Cardiac septum (tissue), 1 donor: Measurements from ENCODE around the gene NECAB2. TPM values are rescaled to one million over a fixed set of nuclear protein-coding genes. Genes with fewer than 3 reads are reported as not detected.

Experiments
- DNase-seq: peaks from one replicate; pipeline ENCODE4 v3.0.0-alpha.2; 2020; ENCODE audit warnings: low spot score
- intact Hi-C: fragments of 100-400 bp; cut with DNase I; formaldehyde crosslinking; loops from one replicate; pipeline ENCODE4 v1.14.0; 2022
- total RNA-seq: library from RNA; stranded (reverse); fragmentation: NEBNext Ultra II Directional; extraction: Animal tissue kit (Norgen Biotek cat#: 25700); gene quantifications from one replicate; pipeline ENCODE4 v1.2.1, GENCODE V29; 2021
- donor health status: DM: no; HTN: no; CAD: no.

The NECAB2 gene
- total RNA-seq, 1 donor from 2014 or later, result 2.5 TPM

GRCh38 chr16:84033251-84034195 lies 65.5 kb downstream of the NECAB2 start:
- intact Hi-C loops, result no loop called here
- DNase-seq, result no peak

DNA sequence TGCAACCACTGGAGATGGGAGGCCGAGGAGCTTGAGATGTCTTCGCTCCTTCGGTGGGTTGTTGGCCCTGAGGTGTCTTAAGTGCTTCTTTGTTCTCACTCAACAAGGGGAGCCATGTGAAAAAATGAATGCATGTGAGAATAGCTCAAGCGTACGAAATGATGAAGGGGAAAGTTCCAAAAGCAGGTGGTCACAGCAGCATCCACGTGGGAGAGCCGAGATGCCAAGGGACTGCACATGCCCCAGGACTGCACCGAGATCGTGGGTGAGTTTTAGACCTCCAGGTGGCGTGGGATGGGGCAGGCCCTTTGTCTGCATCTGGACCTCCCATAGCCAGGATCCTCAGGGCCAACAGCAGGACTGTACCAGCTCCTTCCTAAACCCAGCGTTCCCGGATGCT lies 66.5 kb downstream of the NECAB2 start:
- intact Hi-C loops, result no loop called here
- no peak for DNase-seq

DNA sequence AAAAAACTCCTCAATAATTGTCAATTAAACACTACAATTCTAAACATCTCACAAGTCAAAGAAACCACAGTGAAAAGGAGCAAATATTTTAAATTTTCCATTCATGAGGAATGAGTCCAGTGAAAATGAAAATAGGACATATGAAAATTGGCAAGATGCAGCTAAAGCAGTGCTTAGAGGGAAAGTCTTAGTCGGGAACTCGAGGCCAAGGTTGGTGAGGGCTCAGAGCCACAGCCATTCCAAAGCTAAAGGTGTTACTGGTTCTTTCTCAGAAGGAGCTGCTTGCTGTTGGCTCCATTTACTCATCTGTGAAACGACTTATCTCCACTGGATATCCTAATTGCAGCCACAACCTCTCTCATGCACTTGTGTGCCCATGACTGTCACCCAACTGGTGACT lies 68.1 kb downstream of the NECAB2 start:
- intact Hi-C loops, result no loop called here

DNA sequence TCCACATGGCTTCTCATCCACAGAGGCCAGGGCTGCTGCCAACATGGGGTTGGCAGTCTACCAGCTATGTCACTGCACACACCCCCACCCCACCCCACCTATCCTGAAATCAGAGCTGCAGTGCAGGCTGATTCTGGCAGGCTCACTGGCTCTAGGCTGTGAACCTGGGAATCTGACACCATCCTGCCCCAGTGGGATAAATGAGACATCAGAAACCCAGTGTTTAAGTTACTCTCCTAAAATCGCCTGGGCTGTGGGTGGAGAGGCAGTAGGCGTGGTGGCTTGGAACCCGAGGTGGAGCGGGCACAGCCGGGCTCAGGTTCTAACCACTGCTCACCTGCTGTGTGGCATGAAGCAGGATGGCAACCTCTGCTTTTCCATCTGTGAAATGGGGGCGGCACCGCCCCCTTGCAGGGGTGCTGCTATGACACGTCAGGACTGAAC lies 69.0 kb downstream of the NECAB2 start:
- DNase-seq, result no peak
- intact Hi-C loops, result no loop called here

More for the DNA sequence above, 68.1 kb downstream of the NECAB2 start:
- no peak for DNase-seq

- DNase-seq, result no peak
- intact Hi-C loops, result no loop called here
Observed at GRCh38 chr16:84038469-84038868, 70.4 kb downstream of the NECAB2 start.

DNA sequence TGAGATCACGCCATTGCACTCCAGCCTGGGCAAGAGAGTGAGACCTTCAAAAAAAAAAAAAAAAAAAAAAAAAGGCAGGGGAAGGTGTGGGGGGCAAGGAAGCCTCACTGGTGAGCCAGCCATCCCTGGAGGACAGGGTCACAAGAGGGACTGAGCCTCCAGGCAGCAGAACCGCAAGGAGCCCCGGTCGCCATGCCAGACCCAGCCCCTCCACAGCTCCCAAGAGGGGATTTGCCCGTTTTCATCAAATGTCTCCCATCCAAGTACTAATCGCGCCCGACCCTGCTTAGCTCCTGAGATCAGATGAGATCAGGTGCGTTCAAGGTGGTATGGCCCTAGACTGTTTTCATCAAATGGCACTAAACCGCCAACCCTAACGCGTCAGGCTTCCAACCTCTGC lies 71.7 kb downstream of the NECAB2 start:
- intact Hi-C loops, result no loop called here
- DNase-seq, result no peak

DNA sequence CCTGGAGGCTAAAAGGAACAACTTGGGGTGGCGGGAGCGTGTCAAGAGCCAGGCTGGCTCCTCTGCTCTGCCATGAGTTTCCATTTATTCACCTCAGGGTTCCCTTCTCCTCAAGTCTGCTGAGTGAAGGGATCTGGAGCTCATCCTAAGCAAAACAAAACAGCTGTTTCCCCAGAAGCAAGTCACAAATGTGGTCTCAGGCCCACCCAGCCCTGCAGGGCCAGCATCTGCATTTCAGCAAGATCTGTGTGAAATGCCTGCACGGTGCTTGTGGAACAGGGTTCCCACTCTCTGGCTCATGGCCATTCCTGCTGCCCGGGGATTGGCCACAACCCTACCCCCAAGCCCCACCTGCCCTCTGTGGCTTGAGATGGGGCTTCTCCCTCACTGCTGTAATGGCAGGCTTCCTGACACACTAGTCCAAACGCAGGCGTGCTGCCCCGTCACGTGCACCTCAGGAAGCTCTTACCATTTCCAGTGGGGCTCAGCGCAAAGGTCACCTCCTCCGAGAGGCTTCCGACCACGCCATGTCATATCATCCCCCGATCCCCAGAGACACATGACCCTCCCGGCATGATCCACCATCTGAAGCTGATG lies 72.3 kb downstream of the NECAB2 start:
- intact Hi-C loops, result no loop called here
- no peak for DNase-seq

DNA sequence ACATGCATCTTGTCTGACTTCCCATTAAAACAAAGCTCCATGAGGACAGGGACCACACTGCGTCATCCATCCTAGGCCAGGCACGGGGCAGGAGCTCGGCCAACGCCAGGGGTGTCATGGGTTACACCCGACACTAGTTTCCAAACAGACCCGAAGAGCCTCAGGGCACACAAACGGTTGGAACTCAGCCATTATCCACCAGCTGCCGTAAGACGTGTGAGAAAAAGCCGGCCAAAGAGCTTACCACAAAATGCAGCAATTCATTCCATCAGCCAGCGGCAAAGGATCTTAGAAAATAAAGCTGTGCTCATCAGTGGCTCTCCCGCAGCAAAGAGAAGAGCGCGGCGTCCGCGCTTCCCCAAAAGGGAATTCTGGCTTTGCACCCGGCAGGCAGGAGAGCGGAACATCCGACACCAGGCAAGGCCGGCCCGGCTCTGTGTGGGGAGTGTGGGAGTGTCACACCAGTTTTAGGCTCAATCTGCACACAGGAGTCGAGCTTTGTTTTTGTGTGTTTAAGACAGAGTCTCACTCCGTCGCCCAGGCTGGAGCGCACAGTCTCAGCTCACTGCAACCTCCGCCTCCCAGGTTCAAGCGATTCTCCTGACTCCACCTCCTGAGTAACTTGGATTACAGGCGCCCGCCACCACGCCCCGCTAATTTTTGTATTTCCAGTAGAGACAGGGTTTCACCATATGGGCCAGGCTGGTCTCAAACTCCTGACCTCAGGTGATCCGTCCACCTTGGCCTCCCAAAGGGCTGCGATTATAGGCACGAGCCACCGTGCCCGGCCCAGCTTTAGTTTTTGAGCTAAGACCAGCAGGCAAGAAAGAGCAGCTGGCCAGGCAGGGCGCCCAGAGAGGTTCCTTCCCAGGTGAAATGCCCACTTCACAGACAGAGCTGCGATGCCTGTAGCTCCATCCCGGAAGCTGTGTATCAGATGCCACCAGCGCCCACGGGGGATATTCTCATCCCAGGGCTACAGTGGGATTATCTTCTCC lies 73.1 kb downstream of the NECAB2 start:
- DNase-seq, result no peak
- intact Hi-C loops, result no loop called here

DNA sequence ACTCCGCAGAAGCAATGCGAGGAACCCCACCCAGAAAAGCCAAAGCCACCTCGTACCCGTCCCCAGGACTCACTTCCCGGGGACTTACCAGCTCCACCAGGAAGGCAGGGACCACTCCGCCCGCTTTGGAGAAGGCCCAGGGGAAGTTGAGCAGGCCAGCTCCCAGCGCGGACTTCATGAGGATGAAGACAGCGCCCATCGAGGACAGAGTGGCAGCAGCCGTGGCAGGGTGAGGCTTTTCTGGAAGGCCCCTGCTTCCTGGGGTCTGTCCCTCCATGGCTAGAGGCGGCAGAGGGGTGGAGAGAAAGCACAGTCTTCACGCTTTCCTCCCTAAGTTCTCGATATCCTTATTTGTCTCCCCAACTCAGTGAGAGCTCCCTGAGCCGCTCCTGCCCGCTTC lies 73.8 kb downstream of the NECAB2 start:
- DNase-seq, result no peak
- intact Hi-C loops, result no loop called here

DNA sequence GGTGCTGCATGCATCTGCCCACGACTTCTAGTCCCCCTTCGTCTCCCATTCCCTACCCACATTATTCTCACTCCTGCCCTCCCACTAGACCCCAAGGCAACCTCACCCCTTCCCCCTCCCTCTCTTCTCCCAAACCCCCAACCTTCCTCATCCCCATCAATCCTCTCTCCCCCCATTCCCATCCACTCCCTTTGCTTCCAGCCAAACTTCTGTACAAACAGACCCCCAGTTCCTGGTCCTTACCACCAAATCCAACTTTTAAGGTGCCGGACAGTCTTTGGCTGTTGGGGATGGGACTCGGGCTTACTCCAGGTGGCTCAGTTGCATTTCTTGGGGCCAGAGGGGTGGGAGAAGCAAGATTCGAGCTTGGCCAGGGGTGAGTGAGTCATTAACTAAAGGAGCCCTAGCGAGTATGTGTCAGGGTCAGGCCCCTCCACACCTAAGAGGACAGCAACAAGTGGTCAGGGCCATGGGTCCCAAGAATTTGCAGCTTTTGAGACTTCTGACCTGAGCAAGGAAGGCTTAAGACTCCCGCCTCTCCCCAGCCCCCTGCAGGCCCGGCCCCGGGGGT lies 74.3 kb downstream of the NECAB2 start, which contains the start of gene SLC38A8:
Gene SLC38A8 (minus strand): TSS at position 488 of the 571 bp plus-strand sequence. CDS start 638 bp downstream, outside the sequence.
- DNase-seq, result no peak
- intact Hi-C loops, result no loop called here

DNA sequence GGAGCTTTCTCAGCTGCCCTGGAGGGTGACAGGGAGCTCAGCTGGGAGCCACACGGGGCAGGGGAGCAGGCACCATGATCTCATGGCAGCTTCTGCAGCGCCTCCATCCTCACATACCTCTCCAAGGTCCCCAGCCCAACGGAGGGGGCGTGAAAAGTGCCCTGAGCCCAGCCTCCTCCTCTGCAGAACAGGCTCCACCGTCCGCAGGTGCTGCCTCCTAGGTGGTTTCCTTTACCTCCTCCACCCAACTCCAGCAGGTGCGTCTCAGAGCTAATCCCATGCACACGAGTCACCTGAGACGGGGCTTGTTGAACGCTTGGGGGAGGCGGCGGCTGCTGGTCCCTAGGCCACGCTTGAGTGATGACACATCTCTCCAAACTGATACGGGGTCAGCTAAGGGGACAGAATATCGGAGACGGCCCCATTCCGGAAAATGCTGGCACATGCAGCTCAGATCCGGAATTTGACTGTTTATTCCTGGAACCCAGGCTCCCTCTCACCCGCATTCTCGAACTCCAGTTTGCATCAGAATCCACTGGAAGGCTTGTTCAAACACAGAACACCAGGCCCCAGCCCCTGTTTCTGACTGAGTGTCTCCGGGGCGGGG lies 74.9 kb downstream of the NECAB2 start:
- intact Hi-C loops, result no loop called here
- DNase-seq, result no peak

DNA sequence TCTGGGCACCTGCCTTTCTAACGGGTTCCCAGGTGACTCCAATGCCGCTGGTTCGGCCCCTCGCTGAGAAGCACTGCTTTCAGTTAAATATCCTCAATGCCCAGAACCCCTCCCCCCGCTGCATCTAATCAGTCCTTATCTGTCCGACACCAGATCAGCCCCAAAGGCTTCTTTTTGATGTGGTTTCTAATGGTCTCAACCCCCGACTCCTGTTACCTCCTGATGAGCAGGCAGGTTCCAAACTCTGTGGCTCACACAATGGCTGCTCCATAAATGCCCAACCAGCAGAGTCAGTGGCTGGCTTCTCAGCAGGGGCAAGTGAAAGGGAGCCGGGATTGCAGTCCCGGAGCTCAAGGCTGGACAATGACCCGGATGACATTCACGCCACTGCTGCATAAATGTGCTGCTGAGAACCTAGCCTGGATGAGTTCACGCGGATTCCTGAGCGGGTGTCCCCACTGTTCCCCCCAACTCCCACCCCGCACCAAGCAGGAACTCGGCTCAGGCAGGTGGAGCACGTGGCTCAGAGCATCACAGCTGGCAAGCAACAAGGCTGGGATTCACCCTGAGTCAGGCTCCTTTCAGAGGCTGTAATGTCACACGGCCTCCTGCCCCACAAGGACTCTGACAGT lies 75.6 kb downstream of the NECAB2 start:
- no peak for DNase-seq
- intact Hi-C loops, result no loop called here

- intact Hi-C loops, result no loop called here
- DNase-seq, result no peak
Observed at GRCh38 chr16:84044118-84044488, 76.1 kb downstream of the NECAB2 start.

GRCh38 chr16:84045001-84045817 lies 77.2 kb downstream of the NECAB2 start:
- intact Hi-C loops, result no loop called here
- no peak for DNase-seq

- intact Hi-C loops, result no loop called here
- no peak for DNase-seq
Observed at GRCh38 chr16:84045818-84046470, 77.9 kb downstream of the NECAB2 start.

GRCh38 chr16:84047206-84047605 lies 79.2 kb downstream of the NECAB2 start:
- no peak for DNase-seq
- intact Hi-C loops, result no loop called here

DNA sequence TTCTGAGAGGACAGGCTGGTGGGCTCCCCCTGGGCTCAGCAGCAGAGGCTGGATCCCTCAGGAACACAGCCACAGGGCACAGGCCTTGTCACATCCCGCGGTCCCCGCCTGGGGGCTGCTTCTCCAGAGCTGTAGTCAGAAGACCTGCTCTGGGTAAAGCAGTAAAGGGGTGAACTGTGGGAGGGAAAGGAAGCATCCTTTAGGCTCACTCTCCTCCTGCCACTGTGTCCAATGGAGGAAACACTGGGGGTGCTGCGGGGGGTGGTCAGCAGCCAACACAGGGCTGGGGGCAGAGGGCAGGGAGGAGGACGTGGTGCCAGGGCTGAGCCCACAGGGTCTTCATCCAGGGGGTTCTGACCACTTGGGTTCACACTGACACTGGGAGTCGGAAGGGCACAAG lies 79.6 kb downstream of the NECAB2 start:
- intact Hi-C loops, result no loop called here
- no peak for DNase-seq
